Middle frontal gyrus (tissue), 1 donor: ENCODE measurements around the gene CCDC74A.
"Not testable (repeated sequence)": the region's sequence is repeated elsewhere in the genome, so short reads cannot be mapped to it uniquely, and the experiment has no call there.

Source experiments
- DNase-seq: peaks from one replicate; pipeline ENCODE4 v3.0.0-alpha.2; 2015; ENCODE audit warnings: low spot score; ENCODE audit errors: extremely low spot score

The CCDC74A gene

DNA sequence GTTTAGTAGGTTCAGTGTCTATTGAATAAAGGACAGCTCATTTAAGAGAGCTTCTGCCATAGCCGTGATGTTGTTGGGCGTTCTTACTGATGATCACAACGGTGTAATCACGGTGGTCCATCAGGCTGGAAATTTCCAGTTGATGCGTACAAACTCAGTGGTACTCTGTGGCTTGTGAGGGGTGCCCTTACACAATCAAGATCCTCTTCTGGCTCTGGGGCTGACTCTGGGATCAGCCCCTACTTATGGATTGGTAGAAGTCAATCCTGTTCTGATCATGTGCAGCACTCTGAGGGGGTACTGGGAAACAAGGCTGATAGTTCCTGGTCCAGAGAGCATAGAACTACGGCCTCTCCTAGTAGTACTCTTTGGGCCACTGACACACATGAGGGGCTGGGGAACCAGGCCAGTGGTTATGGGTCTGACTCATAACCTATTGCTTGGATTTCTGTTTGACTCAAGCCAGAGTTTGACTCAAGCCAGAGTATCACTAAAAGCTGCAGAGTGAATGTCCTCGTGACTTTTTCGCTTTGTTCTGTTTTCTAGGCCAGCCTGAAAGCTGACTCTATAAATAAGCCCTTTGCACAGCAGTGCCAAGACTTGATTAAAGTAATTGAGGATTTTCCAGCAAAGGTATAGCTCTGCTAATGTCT, 29.2 kb upstream of the CCDC74A start:
- not testable (repeated sequence) for DNase-seq

DNA sequence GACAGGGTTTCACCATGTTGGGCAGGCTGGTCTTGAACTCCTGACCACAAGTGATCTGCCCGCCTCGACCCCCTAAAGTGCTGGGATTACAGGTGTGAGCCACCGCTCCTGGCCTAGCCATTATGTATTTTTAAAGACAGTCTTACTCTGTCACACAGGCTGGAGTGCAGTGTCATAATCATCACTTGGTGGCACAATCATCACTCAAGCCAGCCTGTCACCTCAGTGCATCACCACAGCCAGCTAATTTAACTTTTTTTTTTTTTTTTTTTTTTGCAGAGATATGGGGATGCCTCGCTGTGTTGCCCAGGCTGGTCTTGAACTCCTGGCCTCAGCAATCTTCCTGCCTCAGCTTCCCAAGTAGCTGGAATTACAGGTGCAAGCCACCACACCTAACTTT, 24.1 kb upstream of the CCDC74A start:
- DNase-seq = not testable (repeated sequence)

DNA sequence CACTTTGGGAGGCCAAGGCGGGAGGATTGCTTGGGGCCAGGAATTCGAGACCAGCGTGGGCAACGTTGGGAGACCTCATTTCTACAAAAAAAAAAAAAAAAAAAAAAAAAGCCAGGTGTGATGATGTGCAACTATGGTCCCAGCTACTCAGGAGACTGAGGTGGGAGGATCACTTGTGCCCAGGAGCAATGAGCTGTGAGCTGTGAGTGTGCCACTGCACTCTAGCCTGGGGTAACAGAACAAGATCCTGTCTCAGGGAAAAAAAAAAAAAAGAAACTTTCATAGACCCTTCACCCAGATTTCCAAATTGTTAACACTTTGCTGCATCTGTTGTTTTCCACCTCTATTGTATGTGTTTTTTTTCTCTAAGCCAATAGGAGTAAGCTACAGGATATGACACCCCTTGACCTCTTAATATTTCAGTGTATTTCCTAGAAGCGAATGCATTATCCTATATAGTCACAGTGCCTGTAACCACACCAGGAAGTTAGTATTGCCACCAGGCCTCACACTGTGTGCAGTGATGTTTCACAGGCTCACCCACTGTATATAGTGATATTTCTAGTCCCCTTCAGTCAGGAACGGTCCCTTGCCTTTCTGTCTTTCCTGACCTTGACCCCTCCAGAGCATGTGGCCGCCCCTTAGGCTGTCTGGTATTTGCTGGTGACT, 23.5 kb upstream of the CCDC74A start:
- not testable (repeated sequence) for DNase-seq

DNA sequence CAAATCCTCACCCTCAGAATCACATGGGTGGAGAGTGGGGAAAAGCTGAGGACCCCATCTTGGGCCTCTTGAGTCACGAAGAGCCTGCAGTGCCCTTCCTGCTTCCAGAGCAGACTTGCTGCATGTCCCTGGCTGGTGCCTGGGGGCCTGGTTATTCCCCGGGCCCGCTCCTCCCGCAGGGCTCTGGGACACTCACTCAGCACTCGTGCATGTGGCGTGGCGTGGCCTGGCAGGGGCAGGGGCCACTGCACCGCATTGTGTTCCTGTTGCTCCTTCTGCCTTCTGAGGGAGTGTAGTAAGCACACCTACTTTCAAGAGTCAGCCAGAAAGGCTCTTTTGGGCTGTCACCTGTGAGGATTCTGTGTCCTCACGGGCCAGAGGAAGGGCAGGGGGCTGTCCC, 18.1 kb upstream of the CCDC74A start:
- no peak for DNase-seq

DNA sequence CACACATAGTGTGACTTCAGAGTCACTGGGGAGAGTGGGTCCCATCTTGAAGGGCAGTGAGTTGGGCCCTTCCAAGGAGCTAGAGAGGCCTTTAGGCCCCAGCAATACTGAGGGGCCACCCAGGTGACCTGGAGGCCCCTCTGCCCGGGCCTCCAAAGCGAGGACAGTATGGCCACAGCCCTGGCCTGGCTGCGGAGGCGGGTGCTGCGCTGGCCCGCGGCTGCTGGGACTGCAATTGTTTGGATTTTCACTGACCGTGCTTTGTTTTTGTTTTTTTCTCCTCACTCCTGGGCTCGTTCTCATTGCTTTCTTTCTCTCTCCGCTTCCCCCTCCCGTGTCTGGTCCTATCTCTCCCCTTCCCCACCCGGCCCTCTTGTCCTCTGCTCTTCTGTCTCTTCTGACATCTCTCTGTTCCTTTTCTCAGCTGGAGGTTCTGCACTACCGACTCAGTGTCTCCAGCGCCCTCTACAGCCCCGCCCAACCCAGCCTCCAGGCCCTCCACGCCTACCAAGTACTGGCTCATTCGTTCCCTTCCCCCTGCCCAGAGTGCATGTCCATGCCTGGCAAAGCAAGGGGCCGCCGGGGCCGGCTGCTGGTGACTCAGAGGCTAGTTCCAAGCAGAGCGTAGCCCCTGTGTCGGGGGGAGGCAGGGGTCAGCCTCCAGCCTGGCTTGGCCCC, 16.3 kb upstream of the CCDC74A start:
- DNase-seq = not testable (repeated sequence)

DNA sequence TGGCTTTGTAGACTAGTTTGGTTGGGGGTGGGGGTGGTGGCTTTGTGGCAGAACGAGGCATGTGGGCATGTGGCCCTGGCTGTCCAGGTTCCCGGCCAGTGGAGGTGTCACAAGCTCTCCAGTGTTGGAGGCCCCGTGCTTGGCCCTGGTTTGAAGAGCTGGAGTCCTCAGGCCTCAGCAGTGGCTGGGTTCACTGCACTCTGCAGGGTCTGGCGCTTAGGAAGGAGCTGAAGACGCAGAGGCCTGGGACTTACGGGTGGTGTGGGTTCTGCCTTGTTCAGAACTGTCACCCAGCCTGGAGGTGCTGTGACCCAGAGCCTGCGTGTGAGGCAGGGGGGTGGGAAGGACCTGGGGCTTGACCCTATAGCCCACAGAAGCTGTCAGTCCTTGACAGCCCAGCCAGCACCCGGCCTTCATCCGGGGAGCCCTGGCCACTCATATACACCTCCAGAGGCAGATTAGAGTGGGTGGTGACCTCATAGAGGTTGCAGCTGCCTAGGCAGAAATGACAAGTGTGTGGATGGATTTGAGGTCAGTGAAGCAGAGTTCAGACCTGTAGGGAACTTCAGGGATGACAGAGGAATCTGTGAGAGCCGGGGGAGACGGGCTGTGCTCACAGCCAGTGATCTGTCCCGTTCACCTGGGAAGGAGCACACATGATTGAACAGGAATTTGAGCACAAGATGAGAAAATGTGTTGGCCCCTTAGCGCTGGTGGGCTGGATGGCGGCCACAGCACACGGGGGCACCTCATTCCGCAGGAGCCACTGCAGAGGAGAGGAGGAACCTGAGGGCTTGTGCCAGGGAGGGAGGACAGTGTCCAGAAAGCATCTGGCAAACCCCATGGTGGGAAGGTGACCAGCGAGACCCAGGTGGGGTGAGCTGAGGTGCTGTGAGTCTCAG, 15.5 kb upstream of the CCDC74A start:
- DNase-seq = not testable (repeated sequence)

DNA sequence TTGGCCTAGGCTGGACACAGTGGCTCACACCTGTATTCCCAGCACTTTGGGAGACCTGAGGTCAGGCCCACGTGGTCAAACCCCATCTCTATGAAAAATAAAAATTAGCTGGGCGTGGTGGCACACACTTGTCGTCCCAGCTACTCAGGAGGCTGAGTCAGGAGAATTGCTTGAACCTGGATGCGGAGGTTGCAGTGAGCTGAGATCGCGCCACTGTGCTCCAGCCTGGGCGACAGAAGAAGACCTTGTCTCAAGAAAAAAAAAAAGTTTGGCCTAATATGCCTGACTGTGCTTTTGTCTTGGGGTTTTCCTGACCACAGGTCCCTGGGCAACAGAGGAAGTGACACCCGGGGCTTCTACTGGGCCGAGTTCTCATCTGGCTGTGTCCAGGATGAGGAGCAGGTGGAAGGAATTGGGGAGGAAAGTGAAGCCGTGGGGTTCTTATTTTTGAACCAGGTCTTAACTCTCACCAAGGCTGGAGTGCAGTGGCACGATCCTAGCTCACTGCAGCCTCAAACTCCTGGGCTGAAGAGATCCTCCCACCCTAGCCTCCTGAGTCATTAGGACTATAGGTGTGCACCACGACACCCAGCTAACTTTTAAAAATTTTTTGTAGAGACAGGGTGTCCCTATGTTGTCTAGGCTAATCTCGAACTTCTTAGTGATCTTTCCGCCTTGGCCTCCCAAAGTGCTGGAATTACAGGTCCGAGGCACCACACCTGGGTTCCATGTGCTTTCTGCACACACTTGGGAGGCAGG, 13.1 kb upstream of the CCDC74A start:
- not testable (repeated sequence) for DNase-seq

DNA sequence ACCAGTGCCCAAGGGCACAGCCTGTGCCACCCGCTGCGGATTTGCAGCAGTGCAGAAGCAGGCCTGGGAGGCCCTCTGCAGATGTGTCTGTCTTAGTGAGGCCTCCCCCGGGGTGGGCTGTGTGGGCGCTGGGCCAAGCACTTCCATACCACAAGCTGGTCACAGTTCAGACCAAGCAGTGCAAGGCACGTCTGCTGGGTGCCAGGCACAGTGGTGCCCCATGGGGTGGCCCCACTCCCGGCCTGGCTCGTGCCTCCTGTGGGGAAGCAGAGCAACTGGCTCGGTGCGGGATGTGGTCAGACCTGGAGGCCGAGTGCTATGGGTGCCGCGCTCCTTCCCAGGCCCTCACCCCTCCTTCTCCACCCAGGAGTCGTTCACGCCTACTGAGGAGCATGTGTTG, 12.5 kb upstream of the CCDC74A start:
- DNase-seq = not testable (repeated sequence)

DNA sequence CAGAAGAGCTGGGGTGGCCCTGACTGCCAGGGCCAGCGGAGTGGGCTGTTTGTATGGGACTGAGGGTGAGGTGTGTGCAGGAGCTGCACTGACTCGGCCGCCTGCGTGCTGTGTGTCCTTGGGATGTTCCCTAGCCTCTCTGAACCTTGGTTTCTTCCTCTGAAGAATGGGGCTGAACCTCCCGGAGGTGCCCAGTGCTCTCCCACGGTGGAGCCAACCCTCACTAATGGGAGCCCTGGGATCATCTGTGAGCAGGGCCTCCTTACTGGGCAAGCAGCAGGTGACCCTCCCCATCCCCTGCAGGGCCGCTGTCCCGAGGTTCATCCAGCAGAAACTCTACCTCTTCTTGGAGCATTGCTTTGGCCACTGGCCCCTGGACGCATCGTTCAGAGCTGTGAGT, 11.7 kb upstream of the CCDC74A start:
- no peak for DNase-seq

DNA sequence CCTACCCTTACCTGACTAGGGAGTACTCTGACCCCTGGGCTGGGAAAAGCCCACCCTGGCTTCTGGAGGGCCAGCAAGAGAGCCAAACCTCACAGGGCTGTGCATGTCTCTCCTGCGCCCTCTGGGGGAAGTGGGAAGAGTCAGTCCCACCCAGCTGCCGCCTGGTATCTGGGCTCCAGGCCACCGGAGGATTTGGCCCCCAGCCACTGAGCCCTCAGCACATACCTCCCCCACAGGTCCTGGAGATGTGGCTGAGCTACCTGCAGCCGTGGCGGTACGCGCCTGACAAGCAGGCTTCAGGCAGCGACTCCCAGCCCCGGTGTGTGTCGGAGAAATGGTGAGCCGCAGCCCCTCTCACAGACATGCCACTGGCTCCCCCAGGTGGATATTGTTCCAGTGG, 11.1 kb upstream of the CCDC74A start:
- DNase-seq = not testable (repeated sequence)

DNA sequence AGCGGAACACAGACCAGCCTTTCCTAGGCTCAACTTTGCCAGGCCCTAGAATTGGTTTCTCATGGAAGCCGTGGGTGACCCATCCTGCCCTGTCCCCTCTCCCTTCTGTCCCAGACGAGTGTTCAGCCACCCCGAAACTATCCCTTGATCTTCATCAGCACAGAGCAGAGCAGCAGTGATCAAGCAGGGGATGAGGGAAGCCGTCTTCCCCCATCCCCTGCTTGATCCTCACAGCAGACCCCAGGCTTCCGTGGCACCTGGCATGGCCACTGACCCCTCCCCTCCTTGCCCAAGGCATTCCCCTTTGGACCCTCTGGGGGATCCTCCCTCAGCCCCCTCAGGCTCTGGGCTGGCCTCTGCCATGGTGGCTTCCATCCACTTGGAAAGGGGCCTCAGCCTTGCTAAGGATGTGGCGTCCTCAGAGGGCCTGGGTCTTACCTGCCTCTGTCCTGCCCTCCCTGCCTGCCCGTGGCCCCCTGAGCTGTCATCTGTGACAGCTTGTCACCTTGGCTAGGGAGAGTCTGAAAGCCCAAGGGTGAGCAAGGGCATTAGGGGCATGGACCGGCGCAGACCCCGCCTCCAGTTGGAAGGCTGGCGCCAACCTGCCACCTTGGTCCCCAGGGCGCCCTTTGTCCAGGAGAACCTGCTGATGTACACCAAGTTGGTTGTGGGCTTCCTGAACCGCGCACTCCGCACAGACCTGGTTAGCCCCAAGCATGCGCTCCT, 10.4 kb upstream of the CCDC74A start:
- DNase-seq = no peak

DNA sequence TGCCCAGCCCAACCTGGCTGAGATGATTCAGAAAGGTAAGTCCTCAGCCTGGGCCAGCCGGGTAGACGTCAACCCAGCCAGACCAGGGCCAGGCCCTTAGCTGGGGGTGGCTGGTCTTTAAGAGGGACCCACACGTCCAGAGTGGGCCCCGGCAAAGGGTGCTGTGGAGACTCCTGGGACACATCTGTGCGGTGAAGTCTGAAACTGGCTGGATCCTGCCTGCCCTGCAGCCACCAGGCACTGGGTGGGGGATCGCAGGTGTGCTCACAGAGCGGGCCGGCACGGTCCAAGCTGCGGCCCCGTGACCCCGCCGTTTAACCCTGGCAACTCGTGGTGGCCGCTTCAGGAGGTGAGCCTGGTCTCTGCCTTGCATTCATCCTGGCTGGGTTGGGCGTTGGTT, 9.8 kb upstream of the CCDC74A start:
- DNase-seq = not testable (repeated sequence)

DNA sequence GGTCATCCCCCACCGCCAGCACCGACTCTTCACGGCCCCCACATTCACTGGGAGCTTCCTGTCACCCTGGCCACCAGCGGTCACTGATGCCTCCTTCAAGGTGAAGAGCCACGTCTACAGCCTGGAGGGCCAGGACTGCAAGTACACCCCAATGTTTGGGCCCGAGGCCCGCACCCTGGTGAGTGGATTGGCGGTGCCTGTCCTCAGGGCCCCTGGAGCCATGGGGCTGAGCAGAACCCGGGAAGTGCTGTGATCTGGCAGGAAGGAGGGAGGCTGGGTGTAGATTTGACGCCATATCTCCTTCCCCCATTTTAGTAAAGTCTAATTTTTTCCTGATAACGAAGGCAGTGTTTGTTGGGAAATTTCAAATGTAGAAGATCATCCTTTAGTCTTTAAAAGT, 9.2 kb upstream of the CCDC74A start:
- not testable (repeated sequence) for DNase-seq

DNA sequence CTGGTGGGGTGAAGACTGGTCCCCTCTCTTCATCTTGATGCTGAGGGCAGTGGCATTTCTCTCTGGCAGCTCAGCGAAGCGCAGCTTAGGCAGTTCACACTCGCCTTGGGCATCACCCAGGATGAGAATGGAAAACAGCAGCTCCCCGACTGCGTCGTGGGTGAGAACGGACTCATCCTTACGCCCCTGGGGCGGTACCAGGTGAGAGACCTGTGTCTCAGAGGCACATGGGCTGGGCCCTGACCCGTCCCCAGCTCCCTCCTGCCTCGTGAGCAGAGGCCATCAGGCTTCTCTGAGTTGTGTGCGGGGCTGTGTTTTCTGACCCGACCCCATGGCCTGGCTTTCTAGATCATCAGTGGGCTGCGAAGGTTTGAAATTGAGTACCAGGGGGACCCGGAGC, 8.2 kb upstream of the CCDC74A start:
- no peak for DNase-seq

DNA sequence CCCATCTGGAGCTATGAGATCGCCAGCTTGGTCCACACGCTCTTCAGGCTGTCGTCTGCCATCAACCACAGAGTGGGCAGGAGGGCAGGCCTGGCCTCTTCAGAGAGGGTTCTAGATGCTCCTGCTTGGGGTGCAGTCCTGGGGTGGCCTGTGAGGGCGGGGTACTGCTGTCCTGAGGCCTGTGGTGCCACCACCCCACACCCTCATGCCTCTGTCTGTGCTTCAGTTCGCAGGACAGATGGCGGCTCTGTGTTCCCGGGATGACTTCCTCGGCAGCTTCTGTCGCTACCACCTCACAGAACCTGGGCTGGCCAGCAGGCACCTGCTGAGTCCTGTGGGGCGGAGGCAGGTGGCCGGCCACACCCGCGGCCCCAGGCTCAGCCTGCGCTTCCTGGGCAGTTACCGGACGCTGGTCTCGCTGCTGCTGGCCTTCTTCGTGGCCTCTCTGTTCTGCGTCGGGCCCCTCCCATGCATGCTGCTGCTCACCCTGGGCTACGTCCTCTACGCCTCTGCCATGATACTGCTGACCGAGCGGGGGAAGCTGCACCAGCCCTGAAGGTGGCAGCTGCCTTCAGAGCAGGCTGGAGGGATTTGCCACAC, 7.7 kb upstream of the CCDC74A start:
- DNase-seq = not testable (repeated sequence)

DNA sequence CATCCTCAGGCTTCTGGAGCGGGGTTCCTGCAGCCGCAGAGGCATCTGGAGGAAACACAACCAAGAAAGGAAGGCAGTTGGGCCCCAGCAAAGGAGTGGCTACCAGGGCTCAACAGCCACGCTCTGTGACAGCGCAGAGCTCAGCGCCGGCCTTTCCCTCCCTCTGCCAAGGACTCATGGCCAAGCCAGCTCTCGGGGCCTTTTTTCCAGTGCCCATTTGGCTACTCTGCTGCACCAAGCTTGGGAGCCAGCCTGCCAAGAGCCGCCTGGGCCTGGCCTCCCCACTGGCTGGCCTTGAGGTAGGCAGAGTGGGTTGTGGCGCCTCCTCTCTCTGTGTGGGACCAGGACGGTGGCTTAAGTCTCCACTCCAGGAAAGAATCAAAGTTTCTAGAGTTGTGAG, 7.2 kb upstream of the CCDC74A start:
- no peak for DNase-seq

DNA sequence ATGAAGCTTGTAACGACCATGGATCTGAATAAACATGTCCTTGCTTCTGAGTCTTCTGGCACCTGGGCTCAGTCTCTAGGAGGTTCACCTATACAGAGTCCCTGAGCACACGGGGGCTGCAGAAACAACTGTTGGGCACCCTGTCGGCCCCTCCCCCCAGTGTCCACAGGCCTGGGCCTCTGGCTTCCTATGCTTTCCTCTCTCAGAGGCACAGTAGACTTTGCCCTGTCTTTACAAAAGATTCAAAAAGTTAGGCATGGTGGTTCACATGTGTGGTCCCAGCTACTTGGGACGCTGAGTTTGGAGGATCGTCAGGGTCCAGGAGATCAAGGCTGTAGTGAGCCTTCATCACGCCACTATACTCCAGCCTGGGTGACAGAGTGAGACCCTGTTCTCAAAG, 6.2 kb upstream of the CCDC74A start:
- not testable (repeated sequence) for DNase-seq

DNA sequence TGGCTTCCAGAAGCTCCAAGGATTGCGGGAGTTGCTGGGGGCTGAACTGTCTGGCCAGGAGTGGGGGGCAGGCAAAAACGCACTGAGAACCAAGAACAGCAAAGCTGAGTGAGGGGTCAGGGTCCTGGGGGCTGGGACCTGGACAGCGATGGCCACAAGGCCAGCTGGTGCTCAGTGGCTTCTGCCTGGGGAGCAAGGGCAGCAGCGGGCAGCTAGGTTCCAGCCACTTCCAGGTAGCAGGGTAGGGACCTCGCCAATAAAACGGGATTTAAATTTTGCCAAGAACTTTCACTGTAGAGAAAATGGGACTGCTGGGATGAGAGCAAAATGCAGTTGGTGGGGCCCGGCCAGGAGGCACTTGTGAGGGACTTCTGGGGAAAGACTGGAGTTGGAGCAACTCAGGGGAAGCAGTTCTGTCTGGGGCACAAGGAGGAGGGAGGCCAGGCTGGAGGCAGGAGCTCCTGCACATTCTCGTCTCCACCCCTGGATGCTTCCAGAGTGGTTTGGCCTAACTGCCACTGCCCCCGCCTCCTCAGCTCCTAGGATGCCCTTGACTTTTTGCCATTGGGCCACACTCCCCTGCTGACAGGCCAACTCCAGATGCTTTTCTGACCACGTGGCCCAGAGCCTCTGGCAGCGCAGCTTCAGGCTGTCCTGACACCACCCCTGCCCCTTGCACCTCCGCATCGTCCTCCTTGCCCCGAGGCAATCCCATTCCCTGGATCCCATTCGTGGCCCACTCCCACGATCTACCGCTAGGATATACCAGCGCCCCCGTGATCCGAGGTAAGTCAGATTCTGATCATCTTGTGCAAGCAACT, 5.5 kb upstream of the CCDC74A start:
- no peak for DNase-seq

DNA sequence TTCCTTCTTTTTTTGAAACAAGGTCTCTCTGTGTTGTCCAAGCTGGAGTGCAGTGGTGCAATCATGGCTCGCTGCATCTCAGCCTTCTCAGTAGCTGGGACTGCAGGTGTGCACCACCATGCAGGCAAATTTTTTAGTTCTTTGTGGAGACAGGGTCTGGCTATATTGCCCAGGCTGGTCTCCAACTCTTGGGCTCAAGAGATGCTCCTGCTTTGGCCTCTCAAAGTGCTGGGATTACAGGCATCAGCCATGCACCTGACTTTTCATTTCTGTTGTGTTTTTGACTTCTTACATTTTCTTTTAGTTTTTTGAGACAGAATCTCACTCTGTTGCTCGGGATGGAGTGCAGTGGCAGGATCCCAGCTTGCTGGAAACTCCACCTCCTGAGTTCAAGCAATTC, 2.4 kb upstream of the CCDC74A start:
- DNase-seq = not testable (repeated sequence)
